Right ventricle myocardium superior (tissue), 1 donor: ENCODE measurements around the gene NPVF. TPM values are rescaled to one million over a fixed set of nuclear protein-coding genes. Genes with fewer than 3 reads are reported as not detected.

Experiments used
- ATAC-seq: fragments of 200-7000 bp; cut with Tn5 transposase; one replicate; pipeline ENCODE4 v1.9.1; 2020; ENCODE audit warnings: mild to moderate bottlenecking; ENCODE audit not compliant: poor library complexity
- DNase-seq: peaks from one replicate; pipeline ENCODE4 v3.0.0-alpha.2; 2020
- intact Hi-C: fragments of 100-400 bp; cut with DNase I; formaldehyde crosslinking; loops from one replicate; pipeline ENCODE4 v1.11.2; 2022
- total RNA-seq: library from RNA; stranded (reverse); fragmentation: NEBNext Ultra II Directional; extraction: Animal tissue kit (Norgen Biotek cat#: 25700); gene quantifications from one replicate; pipeline ENCODE4 v1.2.1, GENCODE V29; 2021
- donor health status: DM: no; HTN: yes; CAD: no; lungs with severe emphysema.

Gene NPVF
- total RNA-seq, 1 donor from 2014 or later, result not detected

DNA sequence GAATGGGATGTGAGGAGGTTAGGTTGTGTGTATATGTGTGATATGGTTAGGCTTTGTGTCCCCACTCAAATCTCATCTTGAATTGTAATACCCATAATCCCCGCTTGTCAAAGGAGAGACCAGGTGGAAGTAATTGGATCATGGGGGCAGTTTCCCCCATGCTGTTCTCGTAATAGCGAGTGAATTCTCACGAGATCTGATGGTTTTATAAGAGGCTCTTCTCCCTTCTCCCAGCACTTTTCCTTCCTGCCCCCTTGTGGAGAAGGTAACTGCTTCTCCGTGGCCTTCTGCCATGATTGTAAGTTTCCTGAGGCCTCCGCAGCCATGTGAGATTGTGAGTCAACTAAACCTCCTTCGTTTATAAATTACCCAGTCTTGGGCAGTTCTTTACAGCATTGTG lies 47.3 kb downstream of the NPVF start:
- intact Hi-C loops, result no loop called here
- ATAC-seq, result no peak
- DNase-seq, result no peak

DNA sequence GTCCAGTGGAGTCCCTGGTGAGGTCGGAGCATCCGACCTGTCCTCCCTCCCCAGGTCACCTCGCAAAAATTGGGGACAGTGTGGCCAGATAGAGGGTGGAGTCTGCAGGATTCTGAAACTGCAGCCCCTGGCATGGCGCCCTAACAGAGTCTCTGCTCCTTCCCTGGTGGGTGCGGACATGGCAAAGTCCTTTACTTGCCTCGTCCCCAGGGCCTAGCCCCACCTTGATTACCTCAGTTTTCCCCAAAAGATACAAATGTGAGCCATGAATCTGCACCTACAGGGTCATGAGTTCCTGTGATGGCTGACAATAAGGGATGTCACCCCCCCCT lies 47.7 kb downstream of the NPVF start:
- no peak for ATAC-seq
- DNase-seq, result no peak
- intact Hi-C loops, result no loop called here

DNA sequence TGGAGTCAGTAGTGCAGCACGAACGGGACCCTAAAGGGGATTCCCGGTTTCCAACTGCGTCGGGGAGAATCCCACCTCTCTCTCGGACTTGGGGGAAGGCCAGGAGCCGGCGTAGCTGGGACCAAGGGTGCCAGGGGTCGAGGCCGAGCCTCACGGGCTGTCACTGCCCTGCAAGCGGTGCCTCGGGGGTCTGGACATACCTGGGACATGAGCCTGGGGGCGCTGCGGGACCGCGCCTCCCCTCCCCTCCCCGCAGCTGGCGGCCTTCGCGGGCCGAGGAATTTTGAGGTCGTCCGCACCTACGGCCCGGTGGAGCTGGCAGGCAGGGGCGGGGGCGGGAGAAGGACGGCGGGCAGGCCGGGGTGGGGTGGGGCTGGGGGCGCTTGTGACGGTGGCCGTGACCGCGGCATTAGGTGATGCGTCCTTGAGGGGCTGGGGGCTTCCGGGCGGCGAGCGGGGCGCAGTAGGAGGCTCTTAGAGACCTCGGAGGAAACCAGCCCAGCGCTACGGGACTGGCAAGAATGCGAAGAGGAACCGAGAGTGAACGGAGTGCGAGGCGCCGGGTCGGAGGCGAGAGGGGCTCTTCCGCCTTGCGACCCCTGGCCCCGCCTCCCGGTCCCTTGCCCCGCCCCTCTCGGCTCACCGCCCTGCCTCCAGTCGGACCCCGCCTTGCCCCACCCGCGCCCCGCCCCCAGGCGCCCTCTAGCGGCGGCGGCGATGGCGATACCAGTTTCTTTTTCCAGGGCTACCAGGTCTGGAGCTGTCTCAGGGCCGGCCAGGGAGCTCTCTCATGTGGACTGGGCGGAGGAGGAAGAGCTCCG lies 48.3 kb downstream of the NPVF start:
- intact Hi-C loops, result no loop called here
- DNase-seq (peak; percentile 96), ATAC-seq (peak; percentile 99)

DNA sequence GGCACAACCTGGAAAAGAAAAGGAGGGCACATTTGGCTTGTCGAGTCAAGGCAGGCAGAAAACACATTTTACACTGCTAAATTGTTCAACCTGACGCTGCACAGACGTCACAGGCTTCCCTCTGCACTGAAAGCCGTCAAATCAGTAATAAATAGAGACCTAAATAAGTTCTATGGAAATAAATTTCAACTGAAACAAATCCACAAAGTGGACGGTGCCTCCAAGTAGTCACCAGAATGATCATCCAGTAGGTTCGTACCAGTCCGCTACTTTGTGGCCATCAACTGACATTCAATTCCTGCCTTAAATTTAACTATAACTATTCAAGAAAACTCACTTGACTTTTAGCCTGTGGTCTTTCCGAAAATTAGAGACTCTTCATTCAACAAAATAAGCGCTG lies 49.0 kb downstream of the NPVF start:
- intact Hi-C loops, result no loop called here
- ATAC-seq (no peak), DNase-seq (no peak)

Other genes starting within 250 kb of the NPVF start
- 8.4 TPM for gene OSBPL3, start 248.3 kb downstream of the NPVF start, total RNA-seq
- 698 TPM for gene CYCS, start 103.2 kb downstream of the NPVF start, total RNA-seq